NCI-H2107 treated with DMSO at 0.1 percent for 48 hours (cell line): ENCODE data around the gene NINJ2.

Experiments
- DNase-seq: peaks from one replicate; lab custom pipeline; 2025; ENCODE audit not compliant: unreplicated experiment; lab: John Stamatoyannopoulos, UW

Gene NINJ2

GRCh38 chr12:571795-572531, 91.3 kb downstream of the NINJ2 start:
- DNase-seq: no peak

GRCh38 chr12:570921-571794, 92.1 kb downstream of the NINJ2 start:
- no peak for DNase-seq

GRCh38 chr12:570435-570920, 92.8 kb downstream of the NINJ2 start:
- DNase-seq: no peak

- peak; percentile 35 for DNase-seq
These were observed 93.3 kb downstream of the NINJ2 start for GRCh38 chr12:569803-570434.

- no peak for DNase-seq
These were observed 94.1 kb downstream of the NINJ2 start for GRCh38 chr12:569091-569676.

GRCh38 chr12:568486-568885, 94.8 kb downstream of the NINJ2 start:
- no peak for DNase-seq

- DNase-seq: no peak
These were observed 97.6 kb downstream of the NINJ2 start for GRCh38 chr12:565589-566105.

GRCh38 chr12:565161-565560, 98.1 kb downstream of the NINJ2 start:
- no peak for DNase-seq

GRCh38 chr12:563787-564298, 99.4 kb downstream of the NINJ2 start:
- no peak for DNase-seq

GRCh38 chr12:563250-563781, 99.9 kb downstream of the NINJ2 start:
- no peak for DNase-seq

GRCh38 chr12:562634-563033, 100.6 kb downstream of the NINJ2 start:
- no peak for DNase-seq

- no peak for DNase-seq
These were observed 101.2 kb downstream of the NINJ2 start for GRCh38 chr12:561908-562593.

GRCh38 chr12:561391-561705, 101.9 kb downstream of the NINJ2 start:
- DNase-seq: no peak

- DNase-seq: peak; percentile 73
These were observed 102.4 kb downstream of the NINJ2 start for GRCh38 chr12:560691-561390.

GRCh38 chr12:559906-560455, 103.3 kb downstream of the NINJ2 start:
- DNase-seq: no peak

- no peak for DNase-seq
These were observed 103.9 kb downstream of the NINJ2 start for GRCh38 chr12:559208-559905.

- no peak for DNase-seq
These were observed 104.7 kb downstream of the NINJ2 start for GRCh38 chr12:558580-558979.

- DNase-seq: no peak
These were observed 106.7 kb downstream of the NINJ2 start for GRCh38 chr12:556498-556897.

- DNase-seq: no peak
These were observed 109.3 kb downstream of the NINJ2 start for GRCh38 chr12:554001-554285.
